ENCODE measurements around the gene CAPNS2. TPM values are rescaled to one million over a fixed set of nuclear protein-coding genes. Genes with fewer than 3 reads are reported as not detected.

The CAPNS2 gene
- total RNA-seq, 4 donors from 2014 or later = 6.9 to 10.6 (median 8.3) TPM

DNA sequence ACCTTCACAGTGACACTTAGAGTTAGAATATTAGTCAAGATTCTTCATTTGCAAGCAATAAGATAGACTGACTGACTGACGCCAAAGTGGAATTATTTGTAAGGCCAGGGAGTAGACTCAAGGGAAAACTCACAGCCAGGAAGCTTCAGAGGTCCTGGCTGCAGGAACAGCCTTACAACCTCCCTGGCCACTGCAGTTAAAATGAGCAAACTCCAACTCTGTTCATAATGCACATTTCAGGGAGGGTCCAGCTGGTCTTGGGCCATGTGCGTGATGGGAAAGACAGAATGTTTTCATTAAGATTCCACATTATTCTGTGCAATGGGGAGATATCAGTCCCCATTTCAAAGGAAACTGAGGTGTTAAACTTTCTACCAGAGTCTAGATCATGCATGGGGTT is 9.9 kb downstream of the CAPNS2 start:
- no peak for DNase-seq
- 78 to 80% methylated on average over 2 of the region's 2 CpGs for WGBS, 2 donors
- Histone ChIP-seq H3K4me1 (no peaks in the 10 kb centered on the region), H3K27me3 (no peaks in the 10 kb centered on the region), H3K36me3 (peaks cover 8% of the 10 kb centered on the region in 2 donors), H3K9me3 (no peaks in the 10 kb centered on the region), H3K4me3 (replicated peaks in 1 of 3) (no peak overlapping the region), H3K27ac (no peak overlapping the region)
- TF ChIP-seq, protein P1, sequence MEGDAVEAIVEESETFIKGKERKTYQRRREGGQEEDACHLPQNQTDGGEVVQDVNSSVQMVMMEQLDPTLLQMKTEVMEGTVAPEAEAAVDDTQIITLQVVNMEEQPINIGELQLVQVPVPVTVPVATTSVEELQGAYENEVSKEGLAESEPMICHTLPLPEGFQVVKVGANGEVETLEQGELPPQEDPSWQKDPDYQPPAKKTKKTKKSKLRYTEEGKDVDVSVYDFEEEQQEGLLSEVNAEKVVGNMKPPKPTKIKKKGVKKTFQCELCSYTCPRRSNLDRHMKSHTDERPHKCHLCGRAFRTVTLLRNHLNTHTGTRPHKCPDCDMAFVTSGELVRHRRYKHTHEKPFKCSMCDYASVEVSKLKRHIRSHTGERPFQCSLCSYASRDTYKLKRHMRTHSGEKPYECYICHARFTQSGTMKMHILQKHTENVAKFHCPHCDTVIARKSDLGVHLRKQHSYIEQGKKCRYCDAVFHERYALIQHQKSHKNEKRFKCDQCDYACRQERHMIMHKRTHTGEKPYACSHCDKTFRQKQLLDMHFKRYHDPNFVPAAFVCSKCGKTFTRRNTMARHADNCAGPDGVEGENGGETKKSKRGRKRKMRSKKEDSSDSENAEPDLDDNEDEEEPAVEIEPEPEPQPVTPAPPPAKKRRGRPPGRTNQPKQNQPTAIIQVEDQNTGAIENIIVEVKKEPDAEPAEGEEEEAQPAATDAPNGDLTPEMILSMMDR (IDR thresholded peaks at IDR 0.05) = no peak
- no peak for TF ChIP-seq POLR2A (IDR thresholded peaks at IDR 0.05)
- intact Hi-C loops (cut with DNase I) = no loop called here

DNA sequence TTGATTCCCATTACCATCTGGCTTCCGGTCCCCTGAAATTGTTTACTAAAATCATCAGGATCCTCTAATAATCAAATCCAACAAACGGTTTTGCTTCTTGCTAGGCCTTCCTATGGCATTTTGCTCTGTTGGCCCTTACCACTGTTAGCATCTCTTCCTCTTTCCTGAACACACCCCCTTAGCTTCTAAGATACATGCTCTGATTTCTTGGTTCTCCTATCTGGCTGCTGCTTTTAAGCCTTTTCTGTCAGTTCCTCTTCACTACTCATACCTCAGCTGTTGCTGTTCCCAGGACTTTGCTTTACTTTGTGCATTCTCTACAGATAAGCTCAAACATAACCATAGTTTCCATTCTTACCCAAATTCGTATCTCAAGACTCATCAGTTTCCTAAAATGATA is 11.4 kb downstream of the CAPNS2 start:
- no peaks in the 10 kb centered on the region for H3K4me1 ChIP-seq
- no peak for DNase-seq
- H3K27ac ChIP-seq = no peak overlapping the region
- no peak overlapping the region for H3K4me3 ChIP-seq (replicated peaks in 1 of 3)
- H3K9me3 ChIP-seq = no peaks in the 10 kb centered on the region
- H3K27me3 ChIP-seq = no peaks in the 10 kb centered on the region
- 91 to 93% methylated on average over 3 of the region's 3 CpGs for WGBS, 2 donors
- no peak for TF ChIP-seq POLR2A (IDR thresholded peaks at IDR 0.05)
- TF ChIP-seq, protein P1 (IDR thresholded peaks at IDR 0.05) = no peak
- intact Hi-C loops (cut with DNase I) = no loop called here
- H3K36me3 ChIP-seq = peaks cover 8% of the 10 kb centered on the region in 2 donors

DNA sequence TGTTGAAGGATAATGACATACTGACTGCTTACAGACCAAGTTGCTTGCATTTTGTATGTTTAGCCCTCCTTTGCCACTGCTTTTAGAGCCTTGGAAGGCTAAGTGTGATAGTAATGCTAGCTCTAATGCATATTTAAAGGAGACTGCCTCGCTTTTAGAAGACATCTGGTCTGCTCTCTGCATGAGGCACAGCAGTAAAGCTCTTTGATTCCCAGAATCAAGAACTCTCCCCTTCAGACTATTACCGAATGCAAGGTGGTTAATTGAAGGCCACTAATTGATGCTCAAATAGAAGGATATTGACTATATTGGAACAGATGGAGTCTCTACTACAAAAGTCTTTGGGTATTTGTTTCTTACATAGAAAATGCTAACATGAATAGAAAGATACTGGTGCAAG is 19.1 kb downstream of the CAPNS2 start:
- 83 to 96% methylated on average over 2 of the region's 2 CpGs for WGBS, 2 donors
- no peak for DNase-seq

DNA sequence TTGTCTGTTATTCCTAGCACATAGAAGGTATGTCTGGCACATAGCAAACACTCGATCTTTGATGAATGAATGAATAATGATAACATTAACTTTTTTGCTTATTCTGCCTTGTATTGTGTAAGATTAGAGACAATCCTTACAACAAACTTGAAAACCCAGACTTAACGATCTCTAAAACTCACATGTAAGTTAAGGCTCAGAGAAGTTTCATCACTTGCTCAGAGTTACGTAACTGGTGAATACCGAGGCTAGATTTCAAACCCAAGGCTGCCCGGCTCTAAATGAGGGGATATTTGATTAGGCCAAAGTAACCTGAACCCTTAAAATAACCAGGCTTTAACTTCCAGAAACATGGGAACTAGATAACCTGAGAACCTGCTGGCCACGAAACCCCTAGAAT is 22.3 kb downstream of the CAPNS2 start:
- Histone ChIP-seq H3K9me3 (no peaks in the 10 kb centered on the region), H3K4me3 (replicated peaks in 1 of 3) (no peak overlapping the region), H3K4me1 (no peaks in the 10 kb centered on the region), H3K27me3 (no peaks in the 10 kb centered on the region), H3K27ac (no peak overlapping the region), H3K36me3 (no peaks in the 10 kb centered on the region)
- intact Hi-C loops (cut with DNase I) = no loop called here
- 79 to 84% methylated on average over 6 of the region's 6 CpGs for WGBS, 2 donors
- no peak for DNase-seq
- TF ChIP-seq POLR2A (IDR thresholded peaks at IDR 0.05) = no peak
- TF ChIP-seq, protein P1 (IDR thresholded peaks at IDR 0.05) = no peak

More for the DNA sequence above, 19.1 kb downstream of the CAPNS2 start:
- H3K9me3 ChIP-seq = no peaks in the 10 kb centered on the region
- H3K4me3 ChIP-seq (replicated peaks in 1 of 3) = no peak overlapping the region
- H3K27ac ChIP-seq = no peak overlapping the region
- H3K27me3 ChIP-seq = no peaks in the 10 kb centered on the region
- TF ChIP-seq POLR2A (IDR thresholded peaks at IDR 0.05) = no peak
- TF ChIP-seq, protein P1 (IDR thresholded peaks at IDR 0.05) = no peak
- H3K36me3 ChIP-seq = no peaks in the 10 kb centered on the region
- intact Hi-C loops (cut with DNase I) = no loop called here
- no peaks in the 10 kb centered on the region for H3K4me1 ChIP-seq

DNA sequence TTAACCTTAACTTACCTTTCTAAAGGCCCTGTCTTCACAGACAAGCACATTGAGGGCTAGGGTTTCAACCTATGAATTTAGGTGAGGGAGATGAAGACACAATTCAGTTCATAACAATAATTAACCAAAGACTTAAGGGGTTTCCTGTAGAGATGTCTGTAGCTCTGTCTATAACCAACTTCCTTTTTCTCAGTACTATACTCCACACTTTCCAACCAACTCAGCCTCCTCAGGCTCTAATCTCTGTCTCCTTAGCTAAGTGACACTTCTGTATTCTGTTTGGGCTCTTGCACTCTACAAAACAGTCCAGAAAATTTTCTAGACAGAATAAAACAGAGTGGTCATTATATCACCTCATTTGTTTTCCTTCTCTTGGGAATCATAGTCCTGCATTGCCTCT is 25.8 kb downstream of the CAPNS2 start:
- Histone ChIP-seq H3K4me3 (replicated peaks in 1 of 3) (no peak overlapping the region), H3K27me3 (no peaks in the 10 kb centered on the region), H3K36me3 (no peaks in the 10 kb centered on the region), H3K9me3 (no peaks in the 10 kb centered on the region), H3K27ac (no peak overlapping the region), H3K4me1 (no peaks in the 10 kb centered on the region)
- intact Hi-C loops (cut with DNase I) = no loop called here
- TF ChIP-seq POLR2A (IDR thresholded peaks at IDR 0.05) = no peak
- TF ChIP-seq, protein P1 (IDR thresholded peaks at IDR 0.05) = no peak
- DNase-seq = no peak

Measured in thyroid gland (tissue), 4 donors.